Sigmoid colon (tissue), 4 donors: ENCODE measurements around the gene USHBP1.

Experiments used
- CTCF ChIP-seq, 4 experiments: fragments of 450-650 bp in 3 of 4; fragments of 200-600 bp in 1 of 4; IDR thresholded peaks; one replicate each; pipeline ENCODE4 v1.5.1; 2016 to 2019; ENCODE audit warnings: antibody characterized with exemption in 4 of 4, mild to moderate bottlenecking in 3 of 4, moderate library complexity in 2 of 4
- EP300 ChIP-seq, 4 donors: sonication (generic); formaldehyde crosslinking; IDR thresholded peaks; one replicate each; pipeline ENCODE4 v1.6.1; 2017; ENCODE audit warnings: antibody characterized with exemption in 4 of 4
- POLR2A ChIP-seq, 2 donors: fragments of 450-650 bp; IDR thresholded peaks; one replicate each; pipeline ENCODE4 v1.6.1; 2016; ENCODE audit warnings: antibody characterized with exemption in 2 of 2, mild to moderate bottlenecking in 2 of 2, moderate library complexity in 2 of 2

- no peak for TF ChIP-seq CTCF (IDR thresholded peaks at IDR 0.05)
- no peak for TF ChIP-seq POLR2A (IDR thresholded peaks at IDR 0.05)
- no peak for TF ChIP-seq EP300 (IDR thresholded peaks at IDR 0.05)
These were observed 11.1 kb upstream of the USHBP1 start for GRCh38 chr19:17275441-17276175.
